Measurements from ENCODE around the gene KRT26. TPM values are rescaled to one million over a fixed set of nuclear protein-coding genes. Genes with fewer than 3 reads are reported as not detected.

KRT26 gene
- total and polyA plus RNA-seq, 9 donors: 0.12 TPM; not detected in 8

- no peak overlapping the region for H3K4me3 ChIP-seq (ENCODE audit: low read length)
- no peaks in the 10 kb centered on the region for H3K4me1 ChIP-seq (ENCODE audit: control insufficient read depth, insufficient read depth, low read length)
- H3K9me3 ChIP-seq (replicated peaks; ENCODE audit: control insufficient read depth, low read depth, low read length): no peaks in the 10 kb centered on the region
- H3K27me3 ChIP-seq (ENCODE audit: control insufficient read depth, insufficient read depth, low read length): peaks cover 10% of the 10 kb centered on the region
- H3K27ac ChIP-seq (ENCODE audit: low read length): no peak overlapping the region
- H3K36me3 ChIP-seq (ENCODE audit: control insufficient read depth, insufficient read depth, low read length): no peaks in the 10 kb centered on the region
- no CpG with 5 or more reads among the region's 1 CpG for WGBS (ENCODE audit: insufficient coverage)
- DNase-seq: no peak
These were observed 37.0 kb downstream of the KRT26 start for GRCh38 chr17:40735016-40735415.

GRCh38 chr17:40734018-40734417 lies 38.0 kb downstream of the KRT26 start:
- H3K4me3 ChIP-seq (ENCODE audit: low read length): no peak overlapping the region
- no peak for DNase-seq
- no peaks in the 10 kb centered on the region for H3K4me1 ChIP-seq (ENCODE audit: control insufficient read depth, insufficient read depth, low read length)
- H3K27me3 ChIP-seq (ENCODE audit: control insufficient read depth, insufficient read depth, low read length): peaks cover 11% of the 10 kb centered on the region
- no peaks in the 10 kb centered on the region for H3K36me3 ChIP-seq (ENCODE audit: control insufficient read depth, insufficient read depth, low read length)
- WGBS (ENCODE audit: insufficient coverage): 70% methylated on average over 3 of the region's 6 CpGs
- H3K27ac ChIP-seq (ENCODE audit: low read length): no peak overlapping the region
- H3K9me3 ChIP-seq (replicated peaks; ENCODE audit: control insufficient read depth, low read depth, low read length): no peaks in the 10 kb centered on the region

GRCh38 chr17:40730970-40731369 lies 41.0 kb downstream of the KRT26 start:
- Histone ChIP-seq H3K36me3 (ENCODE audit: control insufficient read depth, insufficient read depth, low read length) (no peaks in the 10 kb centered on the region), H3K4me3 (ENCODE audit: low read length) (no peak overlapping the region), H3K27me3 (ENCODE audit: control insufficient read depth, insufficient read depth, low read length) (peaks cover 3% of the 10 kb centered on the region), H3K4me1 (ENCODE audit: control insufficient read depth, insufficient read depth, low read length) (no peaks in the 10 kb centered on the region), H3K9me3 (replicated peaks; ENCODE audit: control insufficient read depth, low read depth, low read length) (no peaks in the 10 kb centered on the region), H3K27ac (ENCODE audit: low read length) (no peak overlapping the region)
- WGBS (ENCODE audit: insufficient coverage): 70% methylated on average over 1 of the region's 1 CpG
- DNase-seq: peak; percentile 9

DNA sequence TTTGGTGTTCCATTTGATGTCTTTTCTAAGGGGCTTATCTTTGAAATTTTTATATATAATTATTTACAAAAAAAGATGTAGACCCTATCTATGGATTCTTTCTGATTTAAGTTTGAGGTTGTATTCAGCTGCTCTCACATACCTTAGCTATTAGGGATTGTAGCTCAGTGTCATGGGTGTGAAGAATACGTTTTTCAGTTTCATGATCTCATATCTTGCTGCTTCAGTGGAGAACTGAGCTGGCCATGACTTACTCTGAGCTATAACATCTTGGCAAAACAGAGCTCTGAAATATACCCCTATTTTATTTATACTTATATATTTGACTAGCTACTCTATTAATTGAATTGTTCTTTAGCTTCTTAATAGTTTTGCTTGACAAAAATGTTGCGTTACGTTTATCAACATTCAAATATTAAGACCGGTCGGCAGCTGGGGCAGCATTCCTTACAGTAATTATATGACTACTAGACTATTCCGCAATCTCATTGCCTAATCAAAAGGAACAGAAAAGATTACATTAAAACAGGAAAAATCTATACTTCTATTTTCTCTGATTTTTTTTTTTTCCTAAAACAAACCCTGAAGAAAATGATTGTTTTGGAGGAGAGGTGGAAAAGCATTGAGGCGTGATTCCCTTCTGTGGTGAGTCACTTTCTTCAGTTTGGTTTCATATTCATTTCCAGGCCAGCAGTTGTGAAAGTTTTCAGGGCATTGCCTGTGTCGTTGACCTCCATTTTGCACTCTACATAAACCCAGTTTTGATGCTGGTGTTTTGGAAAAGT lies 44.4 kb downstream of the KRT26 start:
- Histone ChIP-seq H3K27me3 (ENCODE audit: control insufficient read depth, insufficient read depth, low read length) (peaks cover 3% of the 10 kb centered on the region), H3K36me3 (ENCODE audit: control insufficient read depth, insufficient read depth, low read length) (no peaks in the 10 kb centered on the region), H3K4me1 (ENCODE audit: control insufficient read depth, insufficient read depth, low read length) (no peaks in the 10 kb centered on the region), H3K9me3 (replicated peaks; ENCODE audit: control insufficient read depth, low read depth, low read length) (no peaks in the 10 kb centered on the region), H3K4me3 (ENCODE audit: low read length) (no peak overlapping the region), H3K27ac (ENCODE audit: low read length) (no peak overlapping the region)
- WGBS (ENCODE audit: insufficient coverage): no CpG with 5 or more reads among the region's 8 CpGs
- DNase-seq: peak; percentile 11

DNA sequence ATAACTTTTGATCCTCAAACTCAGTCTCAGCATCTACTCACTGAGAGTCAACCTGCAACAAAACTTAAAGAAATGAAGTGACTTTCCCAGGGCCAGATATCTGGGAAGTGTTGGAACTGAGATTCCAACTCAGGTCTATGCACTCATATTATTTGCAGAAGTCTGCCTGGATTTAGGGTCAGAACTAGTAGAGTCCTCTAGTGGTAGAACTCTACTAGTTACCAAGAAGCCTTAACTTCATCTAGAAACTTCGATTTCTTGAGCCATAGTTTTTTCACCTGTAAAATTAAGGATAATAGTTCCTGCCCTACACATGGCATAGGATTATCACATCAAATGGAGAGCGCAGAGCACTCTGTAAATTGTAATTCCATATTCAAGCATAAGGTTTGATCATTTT lies 45.1 kb downstream of the KRT26 start:
- H3K36me3 ChIP-seq (ENCODE audit: control insufficient read depth, insufficient read depth, low read length): no peaks in the 10 kb centered on the region
- H3K27me3 ChIP-seq (ENCODE audit: control insufficient read depth, insufficient read depth, low read length): peaks cover 3% of the 10 kb centered on the region
- DNase-seq: no peak
- no peaks in the 10 kb centered on the region for H3K4me1 ChIP-seq (ENCODE audit: control insufficient read depth, insufficient read depth, low read length)
- no peak overlapping the region for H3K4me3 ChIP-seq (ENCODE audit: low read length)
- H3K27ac ChIP-seq (ENCODE audit: low read length): no peak overlapping the region
- no CpG with 5 or more reads among the region's 2 CpGs for WGBS (ENCODE audit: insufficient coverage)
- H3K9me3 ChIP-seq (replicated peaks; ENCODE audit: control insufficient read depth, low read depth, low read length): no peaks in the 10 kb centered on the region

DNA sequence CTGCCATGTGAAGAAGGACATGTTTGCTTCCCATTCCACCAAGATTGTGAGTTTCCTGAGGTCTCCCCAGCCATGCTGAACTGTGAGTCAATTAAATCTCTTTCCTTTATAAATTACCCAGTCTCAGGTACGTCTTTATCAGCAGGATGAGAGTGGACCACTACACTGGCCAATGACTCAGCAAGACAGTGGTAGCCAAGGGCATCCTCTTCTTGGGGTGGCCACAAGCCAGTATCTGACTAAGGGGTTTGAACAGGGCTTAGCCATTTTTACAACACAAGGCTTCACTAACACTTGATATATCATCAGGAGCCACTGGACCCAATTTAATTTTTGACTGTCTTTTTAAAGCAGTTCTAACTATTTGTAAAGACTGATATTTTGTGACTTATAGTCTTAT lies 47.3 kb downstream of the KRT26 start:
- Histone ChIP-seq H3K27ac (ENCODE audit: low read length) (no peak overlapping the region), H3K36me3 (ENCODE audit: control insufficient read depth, insufficient read depth, low read length) (no peaks in the 10 kb centered on the region), H3K9me3 (replicated peaks; ENCODE audit: control insufficient read depth, low read depth, low read length) (no peaks in the 10 kb centered on the region), H3K4me1 (ENCODE audit: control insufficient read depth, insufficient read depth, low read length) (no peaks in the 10 kb centered on the region), H3K27me3 (ENCODE audit: control insufficient read depth, insufficient read depth, low read length) (no peaks in the 10 kb centered on the region), H3K4me3 (ENCODE audit: low read length) (no peak overlapping the region)
- DNase-seq: no peak
- 67% methylated on average over 1 of the region's 1 CpG for WGBS (ENCODE audit: insufficient coverage)

GRCh38 chr17:40722241-40722640 lies 49.8 kb downstream of the KRT26 start:
- Histone ChIP-seq H3K27ac (ENCODE audit: low read length) (no peak overlapping the region), H3K9me3 (replicated peaks; ENCODE audit: control insufficient read depth, low read depth, low read length) (no peaks in the 10 kb centered on the region), H3K27me3 (ENCODE audit: control insufficient read depth, insufficient read depth, low read length) (no peaks in the 10 kb centered on the region), H3K4me3 (ENCODE audit: low read length) (no peak overlapping the region), H3K36me3 (ENCODE audit: control insufficient read depth, insufficient read depth, low read length) (no peaks in the 10 kb centered on the region), H3K4me1 (ENCODE audit: control insufficient read depth, insufficient read depth, low read length) (no peaks in the 10 kb centered on the region)
- WGBS (ENCODE audit: insufficient coverage): no CpG with 5 or more reads among the region's 1 CpG
- peak; percentile 73 for DNase-seq

DNA sequence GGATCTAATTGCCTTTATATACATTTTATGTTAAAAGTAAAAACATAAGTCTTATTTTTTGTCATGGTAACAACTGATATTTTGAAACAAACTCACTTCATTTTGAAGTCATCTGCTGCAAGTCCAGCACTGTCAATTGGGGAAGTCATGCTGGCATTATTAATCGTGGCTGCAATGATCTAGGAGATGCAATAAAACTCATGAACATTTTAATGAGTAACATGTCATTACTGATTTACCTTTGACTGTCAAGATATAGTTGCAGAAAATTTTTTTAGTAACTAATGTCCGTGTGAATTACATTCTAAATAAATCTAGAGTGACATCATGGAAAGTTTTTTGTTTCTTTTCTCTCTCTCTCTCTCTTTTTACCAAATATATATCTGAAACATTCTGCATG lies 51.1 kb downstream of the KRT26 start:
- H3K4me1 ChIP-seq (ENCODE audit: control insufficient read depth, insufficient read depth, low read length): no peaks in the 10 kb centered on the region
- DNase-seq: peak; percentile 2
- no CpG with 5 or more reads among the region's 2 CpGs for WGBS (ENCODE audit: insufficient coverage)
- no peak overlapping the region for H3K4me3 ChIP-seq (ENCODE audit: low read length)
- no peaks in the 10 kb centered on the region for H3K9me3 ChIP-seq (replicated peaks; ENCODE audit: control insufficient read depth, low read depth, low read length)
- H3K27me3 ChIP-seq (ENCODE audit: control insufficient read depth, insufficient read depth, low read length): no peaks in the 10 kb centered on the region
- H3K27ac ChIP-seq (ENCODE audit: low read length): no peak overlapping the region
- H3K36me3 ChIP-seq (ENCODE audit: control insufficient read depth, insufficient read depth, low read length): no peaks in the 10 kb centered on the region

GRCh38 chr17:40718930-40719329 lies 53.1 kb downstream of the KRT26 start:
- H3K4me1 ChIP-seq (ENCODE audit: control insufficient read depth, insufficient read depth, low read length): no peaks in the 10 kb centered on the region
- WGBS (ENCODE audit: insufficient coverage): 41% methylated on average over 3 of the region's 8 CpGs
- no peaks in the 10 kb centered on the region for H3K9me3 ChIP-seq (replicated peaks; ENCODE audit: control insufficient read depth, low read depth, low read length)
- H3K36me3 ChIP-seq (ENCODE audit: control insufficient read depth, insufficient read depth, low read length): no peaks in the 10 kb centered on the region
- no peak for DNase-seq
- H3K27me3 ChIP-seq (ENCODE audit: control insufficient read depth, insufficient read depth, low read length): no peaks in the 10 kb centered on the region
- H3K4me3 ChIP-seq (ENCODE audit: low read length): no peak overlapping the region
- no peak overlapping the region for H3K27ac ChIP-seq (ENCODE audit: low read length)

- H3K4me1 ChIP-seq (ENCODE audit: control insufficient read depth, insufficient read depth, low read length): no peaks in the 10 kb centered on the region
- 86% methylated on average over 1 of the region's 3 CpGs for WGBS (ENCODE audit: insufficient coverage)
- H3K9me3 ChIP-seq (replicated peaks; ENCODE audit: control insufficient read depth, low read depth, low read length): no peaks in the 10 kb centered on the region
- H3K36me3 ChIP-seq (ENCODE audit: control insufficient read depth, insufficient read depth, low read length): no peaks in the 10 kb centered on the region
- no peak for DNase-seq
- H3K4me3 ChIP-seq (ENCODE audit: low read length): no peak overlapping the region
- no peak overlapping the region for H3K27ac ChIP-seq (ENCODE audit: low read length)
- H3K27me3 ChIP-seq (ENCODE audit: control insufficient read depth, insufficient read depth, low read length): no peaks in the 10 kb centered on the region
These were observed 54.2 kb downstream of the KRT26 start for GRCh38 chr17:40717776-40718175.

All from muscle of leg (tissue), 11 donors.